Amniotic epithelial cell (primary cell): ENCODE measurements around the gene GDF7.

Source experiments
- DNase-seq: peaks from one replicate; pipeline ENCODE4 v3.0.0-alpha.2; 2010; ENCODE audit warnings: low read depth

The GDF7 gene

DNA sequence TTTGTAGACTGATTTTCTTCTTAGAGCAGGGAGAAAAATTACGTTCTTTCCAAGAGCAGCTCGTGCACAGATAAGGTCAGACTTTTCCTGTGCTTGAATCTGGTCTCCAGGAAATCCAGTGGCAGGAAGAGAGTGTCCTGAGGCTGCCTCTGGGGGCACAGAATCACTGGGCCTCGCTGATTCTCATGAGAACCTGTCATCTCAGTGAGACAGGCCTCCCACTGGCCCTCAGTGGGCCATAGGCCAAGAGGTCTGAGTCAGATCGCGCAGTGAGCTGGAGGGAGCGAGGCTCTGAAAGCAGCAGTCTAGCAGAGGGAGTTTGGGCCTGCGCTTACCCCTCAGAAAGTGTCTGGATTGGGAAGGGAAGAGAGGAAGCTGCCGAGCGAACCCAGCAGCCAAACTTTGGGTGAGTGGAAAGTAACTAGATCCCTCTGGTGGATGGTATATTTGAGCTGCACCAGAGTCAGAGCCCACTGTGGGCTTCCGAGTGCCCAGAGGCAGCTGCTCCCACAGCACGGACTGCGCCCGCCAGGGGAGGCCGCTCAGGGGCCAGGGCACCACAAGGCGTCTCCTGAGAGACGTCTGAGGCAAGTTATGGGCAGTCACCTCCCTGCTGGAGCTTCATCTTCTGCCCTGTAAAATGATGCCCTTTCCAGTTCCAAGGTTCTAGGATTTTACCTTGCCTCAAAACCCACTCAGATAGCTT lies 8.2 kb downstream of the GDF7 start:
- DNase-seq = peak; percentile 85

GRCh38 chr2:20675701-20676352 lies 8.9 kb downstream of the GDF7 start:
- DNase-seq = no peak

DNA sequence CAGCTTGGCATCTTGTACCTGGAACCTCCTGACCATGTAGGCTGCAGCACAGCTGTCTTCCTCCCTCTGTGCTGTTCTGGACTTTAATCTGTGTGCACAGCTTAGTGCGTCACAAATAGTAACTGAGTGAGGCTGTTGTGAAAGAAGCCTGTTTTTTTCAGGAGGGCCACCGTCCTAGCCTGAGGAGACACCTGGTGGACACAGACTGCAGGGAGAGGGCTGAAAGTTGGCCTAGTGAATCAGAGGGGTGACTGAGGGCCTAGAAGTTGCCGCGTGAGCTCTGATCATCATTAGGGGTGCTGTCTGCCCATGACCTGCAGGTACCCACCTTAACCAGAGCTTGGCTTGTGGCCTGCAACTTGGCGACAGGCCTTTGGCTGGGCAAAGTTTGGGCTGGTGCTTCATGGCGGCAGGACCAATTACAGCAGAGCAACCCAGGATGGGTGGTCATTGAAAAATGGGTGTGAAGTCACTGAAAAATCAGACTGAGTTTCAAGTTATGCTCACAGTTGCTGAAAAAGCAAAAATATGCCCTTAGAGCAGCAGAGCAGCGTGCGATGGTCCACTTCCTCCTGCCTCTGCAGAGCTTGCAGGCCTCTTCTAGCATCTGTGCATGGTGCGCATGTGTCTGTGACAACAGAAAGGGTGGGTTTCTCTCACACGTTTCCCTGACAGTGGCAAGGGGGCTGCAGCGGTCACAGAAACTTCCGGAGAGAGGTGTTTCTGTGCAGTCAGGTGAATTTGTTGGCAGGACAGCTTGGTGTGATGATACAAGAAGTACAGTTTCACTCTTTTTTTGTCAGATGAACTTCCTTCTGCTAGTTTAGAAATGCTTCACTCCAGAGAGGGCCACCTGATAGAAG lies 9.6 kb downstream of the GDF7 start:
- peak; percentile 55 for DNase-seq

- DNase-seq = no peak
Observed at GRCh38 chr2:20677301-20678085, 10.5 kb downstream of the GDF7 start.

DNA sequence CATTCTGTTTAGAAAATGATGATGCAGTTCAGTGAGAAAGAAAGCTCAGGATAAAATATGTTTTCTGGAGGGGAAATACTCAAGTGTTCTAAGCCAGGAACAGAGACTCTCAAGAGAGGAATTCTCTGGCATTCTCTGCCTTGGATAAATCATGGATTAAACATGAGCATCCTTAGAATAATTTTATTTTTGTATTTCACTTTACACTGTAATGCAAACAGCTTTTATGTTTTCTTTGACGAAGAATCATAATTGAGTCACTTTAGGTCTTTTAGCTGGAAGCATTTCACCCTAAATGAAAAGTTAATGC lies 11.1 kb downstream of the GDF7 start:
- DNase-seq = no peak

DNA sequence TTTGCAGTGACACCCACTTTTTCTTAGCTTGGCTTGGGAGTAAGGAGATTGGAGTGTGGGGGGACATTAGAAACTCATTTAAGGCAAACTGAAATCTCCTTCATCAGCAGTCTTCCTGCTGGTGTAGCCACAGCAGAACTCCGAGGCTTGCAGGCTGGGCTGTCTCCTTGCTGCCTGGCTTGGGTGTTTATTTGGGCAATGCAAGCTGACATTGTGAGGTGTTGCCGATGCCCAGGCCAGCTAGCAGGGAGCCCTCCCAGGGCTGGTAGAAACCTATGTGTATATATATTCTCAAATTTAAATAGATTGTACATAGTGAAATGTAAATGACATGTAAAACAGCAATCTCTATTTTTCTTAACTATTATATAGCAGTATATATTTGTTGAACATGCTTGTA lies 11.8 kb downstream of the GDF7 start:
- no peak for DNase-seq

DNA sequence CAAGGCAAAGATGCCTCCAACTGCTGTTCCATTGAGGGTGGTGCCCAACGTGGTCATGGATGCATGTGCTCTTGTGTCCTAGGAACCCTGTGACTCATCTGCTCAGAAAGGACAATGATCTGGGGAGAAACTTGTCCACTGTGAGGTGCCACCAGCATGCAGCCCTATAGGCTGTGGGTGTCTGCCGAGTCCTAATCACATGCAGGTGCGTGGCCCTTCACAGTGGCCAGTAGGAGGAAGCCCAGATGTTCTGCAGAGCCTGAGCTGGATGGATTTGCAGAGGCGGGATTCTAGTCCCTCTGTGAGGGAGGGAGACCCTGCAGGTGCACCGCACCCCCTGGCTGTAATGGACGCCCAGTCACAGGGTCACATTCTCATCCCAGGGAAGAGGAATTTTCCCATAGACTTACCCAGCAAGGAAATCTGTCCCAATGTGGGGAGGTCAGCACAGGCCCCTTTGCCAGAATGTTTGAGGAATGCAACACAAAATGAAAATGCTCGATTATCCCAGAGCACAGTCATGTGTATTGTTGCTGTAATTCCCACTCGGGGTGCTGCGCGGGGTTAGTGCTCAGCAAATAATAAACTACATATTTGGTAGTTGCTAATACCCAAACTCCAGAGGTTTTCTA lies 13.9 kb downstream of the GDF7 start:
- DNase-seq = no peak

- no peak for DNase-seq
Observed at GRCh38 chr2:20682167-20682920, 15.4 kb downstream of the GDF7 start.

GRCh38 chr2:20684581-20685063 lies 17.7 kb downstream of the GDF7 start:
- no peak for DNase-seq

DNA sequence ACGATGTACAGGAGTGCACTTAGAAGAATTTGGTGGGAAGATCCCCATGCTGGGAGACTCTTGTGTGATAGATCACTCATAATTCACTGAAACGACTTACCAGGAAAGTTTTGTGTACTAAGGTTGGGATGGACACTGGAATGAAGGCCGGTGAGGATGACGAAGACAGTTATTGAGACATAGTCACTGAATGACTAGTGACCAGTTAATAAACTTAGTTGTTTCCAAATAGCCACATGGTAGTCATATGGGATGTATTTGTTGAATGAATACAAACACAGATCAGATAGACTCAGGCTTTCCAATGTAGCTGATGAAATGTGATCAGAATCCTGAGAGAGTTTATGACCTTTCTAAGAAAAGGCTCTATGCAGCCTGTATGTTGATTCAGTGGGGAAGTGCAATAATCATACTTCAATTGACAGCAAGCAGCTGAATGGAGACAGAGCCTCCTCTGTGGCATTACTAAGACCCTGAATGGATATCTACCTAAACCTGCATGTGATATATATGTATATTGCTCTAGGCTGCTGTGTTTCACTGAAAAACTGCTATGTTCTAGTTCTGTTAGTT lies 20.4 kb downstream of the GDF7 start:
- no peak for DNase-seq

GRCh38 chr2:20689428-20690264 lies 22.7 kb downstream of the GDF7 start:
- DNase-seq = peak; percentile 25

GRCh38 chr2:20691076-20691734 lies 24.3 kb downstream of the GDF7 start:
- DNase-seq = no peak

GRCh38 chr2:20692081-20692480 lies 25.1 kb downstream of the GDF7 start:
- DNase-seq = no peak

GRCh38 chr2:20693317-20693716 lies 26.4 kb downstream of the GDF7 start:
- DNase-seq = no peak

DNA sequence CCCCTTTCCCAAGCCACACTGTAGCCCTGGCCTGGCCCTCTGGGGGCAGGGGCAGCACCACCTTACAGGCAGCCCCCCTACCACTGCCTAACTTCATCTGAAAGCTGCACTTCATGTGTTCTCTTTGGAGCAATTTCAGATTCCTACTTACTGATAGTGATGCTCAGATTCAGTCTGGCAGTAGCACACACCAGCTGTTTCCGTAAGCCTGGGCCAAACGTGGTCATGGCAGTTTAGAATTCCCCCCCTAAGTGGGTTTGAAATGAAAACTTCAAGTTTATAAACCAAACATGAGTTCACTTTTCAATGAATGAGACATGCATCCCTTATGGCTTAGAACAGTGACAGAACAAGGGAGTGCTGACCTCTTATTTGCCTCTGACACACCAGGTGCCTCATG lies 29.4 kb downstream of the GDF7 start:
- no peak for DNase-seq

DNA sequence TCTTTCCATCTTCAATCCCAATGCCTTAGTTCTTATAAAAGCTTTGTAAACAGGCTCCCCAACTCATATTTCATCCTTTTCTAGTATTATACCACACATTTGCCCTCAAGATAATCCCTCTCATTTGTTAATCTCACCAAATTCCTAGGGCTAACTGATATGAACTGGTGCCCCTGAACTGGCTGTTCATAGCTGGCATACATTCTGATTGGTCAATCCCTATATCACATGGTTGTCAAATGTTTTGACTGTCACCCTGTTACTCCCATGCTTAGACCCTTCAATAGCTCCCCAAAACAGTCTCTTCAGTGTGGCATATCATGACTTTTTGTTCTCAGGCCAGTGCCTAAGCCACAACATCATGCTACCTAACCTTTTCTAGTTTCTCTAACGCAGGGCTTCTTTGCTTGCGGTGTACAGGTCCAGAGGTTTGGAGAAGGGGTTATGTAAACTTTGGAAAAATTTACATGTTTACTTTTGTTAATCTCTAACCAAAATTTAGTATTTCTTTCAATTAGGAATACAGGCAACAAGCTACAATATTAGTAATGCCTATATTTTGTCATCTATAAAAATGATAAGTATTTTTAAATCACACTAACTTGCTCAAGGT lies 30.5 kb downstream of the GDF7 start:
- DNase-seq = no peak

- no peak for DNase-seq
Observed at GRCh38 chr2:20698916-20699613, 32.1 kb downstream of the GDF7 start.

- peak; percentile 57 for DNase-seq
Observed at GRCh38 chr2:20702563-20702962, 35.6 kb downstream of the GDF7 start.
